ENCODE measurements around the gene ZNF853. TPM values are rescaled to one million over a fixed set of nuclear protein-coding genes. Genes with fewer than 3 reads are reported as not detected.

Gene ZNF853
- total RNA-seq, 2 donors from 2014 or later: 12.7 to 31.4 TPM

DNA sequence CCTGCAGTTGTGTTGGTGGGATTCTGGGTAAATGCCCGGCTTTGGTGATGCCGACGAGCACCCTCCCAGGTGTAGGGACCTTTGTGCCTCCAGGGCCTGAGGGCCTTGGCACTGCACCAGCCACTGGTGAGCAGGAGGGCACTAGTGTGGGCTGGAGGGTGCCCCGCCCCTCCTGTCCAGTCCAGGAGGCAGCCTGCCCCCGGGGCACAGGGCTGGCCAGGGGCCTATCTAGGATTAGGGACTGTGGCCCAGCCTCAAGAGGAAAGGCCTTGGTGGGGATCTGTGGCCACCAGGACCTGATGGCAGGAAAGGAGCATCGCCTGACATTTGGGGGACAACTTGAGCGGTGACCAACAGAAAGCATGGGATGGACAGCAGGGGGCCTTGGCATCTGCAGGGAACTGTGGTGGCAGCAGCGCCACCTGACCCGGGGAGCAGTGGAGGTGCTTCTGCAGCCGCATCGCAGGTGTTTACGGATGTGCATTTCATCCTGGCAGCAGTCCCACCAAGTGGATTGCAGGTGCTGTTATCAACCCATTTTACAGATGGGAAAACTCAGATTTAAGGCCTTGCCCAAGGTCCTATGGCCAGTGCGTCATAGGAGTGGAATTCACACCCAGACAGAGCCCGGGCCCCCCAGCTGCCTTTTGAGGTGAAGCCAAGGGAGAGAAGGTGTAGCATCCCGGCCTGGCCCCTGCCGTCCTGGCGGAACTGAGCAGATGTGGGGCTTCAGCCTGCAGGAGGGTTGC, 32.8 kb downstream of the ZNF853 start:
- Histone ChIP-seq H3K36me3 (peaks cover 47% of the 10 kb centered on the region), H3K27me3 (replicated peaks; ENCODE audit: insufficient read depth) (no peaks in the 10 kb centered on the region), H3K9me3 (no peaks in the 10 kb centered on the region), H3K4me1 (ENCODE audit: control insufficient read depth in 1 of 2, low read depth in 2 of 2) (no peaks in the 10 kb centered on the region), H3K27ac (no peak overlapping the region), H3K4me3 (no peak overlapping the region)
- DNase-seq (ENCODE audit: low spot score) (no peak), ATAC-seq (ENCODE audit: insufficient number of reproducible peaks, low FRiP score, low read depth) (no peak)
- TF ChIP-seq CTCF (IDR thresholded peaks at IDR 0.05): no peak

DNA sequence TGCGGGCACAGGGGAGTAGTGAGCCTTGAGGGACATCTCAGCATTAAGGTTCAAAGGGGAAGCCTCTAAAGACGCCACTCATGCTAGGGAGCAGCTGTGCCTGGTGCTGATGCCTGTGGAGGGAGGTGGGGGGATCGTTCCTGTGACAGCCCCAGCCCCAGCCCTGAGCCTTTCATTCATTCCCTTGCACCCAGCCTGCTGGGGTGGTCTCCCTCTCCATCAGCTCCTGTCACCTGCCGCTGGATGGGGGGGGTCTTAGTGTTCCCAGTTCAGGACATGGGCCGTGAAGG, 33.4 kb downstream of the ZNF853 start:
- Histone ChIP-seq H3K36me3 (peaks cover 42% of the 10 kb centered on the region), H3K27ac (no peak overlapping the region), H3K4me1 (ENCODE audit: control insufficient read depth in 1 of 2, low read depth in 2 of 2) (no peaks in the 10 kb centered on the region), H3K9me3 (no peaks in the 10 kb centered on the region), H3K27me3 (replicated peaks; ENCODE audit: insufficient read depth) (no peaks in the 10 kb centered on the region), H3K4me3 (no peak overlapping the region)
- TF ChIP-seq CTCF (IDR thresholded peaks at IDR 0.05): no peak
- DNase-seq (ENCODE audit: low spot score): no peak
- no peak for ATAC-seq (ENCODE audit: insufficient number of reproducible peaks, low FRiP score, low read depth)

DNA sequence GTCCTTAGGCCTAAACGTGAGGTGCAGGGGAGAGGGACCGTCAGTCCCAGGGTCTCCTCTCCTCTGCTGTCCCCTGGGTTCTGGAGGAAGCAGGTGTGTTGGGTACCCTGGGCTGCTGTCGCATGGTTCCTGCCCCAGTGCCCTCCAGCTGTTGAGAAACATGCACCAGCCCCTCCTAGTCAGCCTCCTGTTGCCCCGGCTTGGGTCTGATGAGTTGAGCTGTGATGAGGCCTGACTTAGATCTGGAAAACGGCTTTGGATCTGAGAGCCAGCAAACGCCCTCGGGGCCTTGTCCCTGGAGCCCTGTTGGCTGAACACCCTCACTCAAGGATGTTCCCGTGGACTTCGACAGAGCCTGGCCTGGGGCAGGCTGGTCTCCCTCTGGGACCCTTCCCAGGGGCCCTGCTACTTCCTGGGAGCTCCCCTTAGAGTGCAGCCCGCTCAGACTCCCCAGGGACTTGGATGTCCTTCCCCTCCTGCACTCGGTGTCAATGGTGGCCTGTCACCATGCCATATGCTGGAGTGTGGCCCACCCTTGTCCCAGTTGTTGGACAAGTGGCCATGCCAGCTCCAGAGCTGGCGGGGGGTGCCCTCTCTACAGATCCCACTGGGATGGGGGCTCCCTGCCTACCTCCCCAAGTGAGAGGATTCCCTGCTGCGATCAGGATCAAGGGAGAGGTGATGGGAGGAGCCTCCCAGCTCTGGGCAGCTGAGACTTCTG, 34.0 kb downstream of the ZNF853 start:
- Histone ChIP-seq H3K9me3 (no peaks in the 10 kb centered on the region), H3K4me3 (no peak overlapping the region), H3K27ac (no peak overlapping the region), H3K36me3 (peaks cover 38% of the 10 kb centered on the region), H3K27me3 (replicated peaks; ENCODE audit: insufficient read depth) (no peaks in the 10 kb centered on the region), H3K4me1 (ENCODE audit: control insufficient read depth in 1 of 2, low read depth in 2 of 2) (no peaks in the 10 kb centered on the region)
- DNase-seq (ENCODE audit: low spot score) (no peak), ATAC-seq (ENCODE audit: insufficient number of reproducible peaks, low FRiP score, low read depth) (no peak)
- no peak for TF ChIP-seq CTCF (IDR thresholded peaks at IDR 0.05)

DNA sequence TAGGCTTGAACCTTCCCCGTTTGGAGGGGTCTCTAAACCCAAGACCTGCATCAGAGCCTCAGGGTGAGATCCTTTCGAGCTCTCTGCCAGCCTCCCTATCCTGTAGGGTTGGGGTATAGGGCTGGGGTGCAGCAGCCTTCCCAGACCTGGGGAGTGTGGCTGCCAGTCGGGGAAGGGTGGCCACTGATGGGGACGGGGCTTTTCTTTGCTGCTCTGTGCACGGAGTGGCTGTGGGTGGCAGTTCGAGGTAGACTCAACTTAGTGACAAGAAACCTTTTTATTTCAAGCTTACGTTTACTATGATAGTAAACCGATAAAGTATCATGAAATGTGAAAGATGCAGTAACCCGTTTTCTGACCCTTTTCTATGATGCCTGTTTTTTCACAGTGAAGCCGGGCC, 34.7 kb downstream of the ZNF853 start:
- H3K4me1 ChIP-seq (ENCODE audit: control insufficient read depth in 1 of 2, low read depth in 2 of 2): no peaks in the 10 kb centered on the region
- DNase-seq (ENCODE audit: low spot score) (no peak), ATAC-seq (ENCODE audit: insufficient number of reproducible peaks, low FRiP score, low read depth) (no peak)
- H3K27ac ChIP-seq: no peak overlapping the region
- H3K9me3 ChIP-seq: no peaks in the 10 kb centered on the region
- TF ChIP-seq CTCF (IDR thresholded peaks at IDR 0.05): no peak
- H3K4me3 ChIP-seq: no peak overlapping the region
- H3K27me3 ChIP-seq (replicated peaks; ENCODE audit: insufficient read depth): no peaks in the 10 kb centered on the region
- H3K36me3 ChIP-seq: peaks cover 39% of the 10 kb centered on the region

DNA sequence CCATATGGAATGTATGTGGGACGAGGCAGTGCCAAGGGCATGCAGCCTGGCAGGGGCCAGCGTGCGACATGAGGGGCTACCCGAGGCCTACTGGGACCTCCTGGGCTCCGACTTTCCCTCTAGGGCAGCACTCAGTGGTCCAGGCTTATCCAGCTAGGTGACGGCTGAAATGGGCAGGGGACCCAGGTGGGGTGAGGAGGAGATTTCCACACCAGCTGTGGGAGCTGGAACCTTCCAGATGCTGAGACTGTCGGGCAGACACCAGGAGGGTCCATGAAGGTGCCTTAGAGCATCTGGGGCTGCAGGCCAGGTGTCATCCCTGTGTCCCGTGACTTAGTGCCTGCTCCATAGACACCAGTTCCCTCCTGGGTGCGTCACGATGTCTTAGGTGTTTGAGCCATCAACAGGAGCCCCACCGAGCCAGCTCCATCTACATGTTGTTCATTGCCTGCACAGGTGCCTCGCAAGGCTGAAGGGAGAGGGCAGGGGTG, 35.2 kb downstream of the ZNF853 start:
- no peak for ATAC-seq (ENCODE audit: insufficient number of reproducible peaks, low FRiP score, low read depth)

More for the DNA sequence above, 35.2 kb downstream of the ZNF853 start:
- Histone ChIP-seq H3K9me3 (no peaks in the 10 kb centered on the region), H3K36me3 (peaks cover 43% of the 10 kb centered on the region), H3K4me3 (no peak overlapping the region), H3K27ac (no peak overlapping the region), H3K4me1 (ENCODE audit: control insufficient read depth in 1 of 2, low read depth in 2 of 2) (no peaks in the 10 kb centered on the region), H3K27me3 (replicated peaks; ENCODE audit: insufficient read depth) (no peaks in the 10 kb centered on the region)
- no peak for TF ChIP-seq CTCF (IDR thresholded peaks at IDR 0.05)
- DNase-seq (ENCODE audit: low spot score): no peak

Data from thoracic aorta (tissue), 2 donors.